ENCODE results near the gene RGL3. TPM values are rescaled to one million over a fixed set of nuclear protein-coding genes. Genes with fewer than 3 reads are reported as not detected.
"Not testable (repeated sequence)": the region's sequence is repeated elsewhere in the genome, so short reads cannot be mapped to it uniquely, and the experiment has no call there.

The RGL3 gene
- total RNA-seq, 1 experiment from 2014 or later, result 4.2 TPM

GRCh38 chr19:11361771-11362731 is 57.1 kb downstream of the RGL3 start:
- DNase-seq (ENCODE audit: low read depth), result no peak

DNA sequence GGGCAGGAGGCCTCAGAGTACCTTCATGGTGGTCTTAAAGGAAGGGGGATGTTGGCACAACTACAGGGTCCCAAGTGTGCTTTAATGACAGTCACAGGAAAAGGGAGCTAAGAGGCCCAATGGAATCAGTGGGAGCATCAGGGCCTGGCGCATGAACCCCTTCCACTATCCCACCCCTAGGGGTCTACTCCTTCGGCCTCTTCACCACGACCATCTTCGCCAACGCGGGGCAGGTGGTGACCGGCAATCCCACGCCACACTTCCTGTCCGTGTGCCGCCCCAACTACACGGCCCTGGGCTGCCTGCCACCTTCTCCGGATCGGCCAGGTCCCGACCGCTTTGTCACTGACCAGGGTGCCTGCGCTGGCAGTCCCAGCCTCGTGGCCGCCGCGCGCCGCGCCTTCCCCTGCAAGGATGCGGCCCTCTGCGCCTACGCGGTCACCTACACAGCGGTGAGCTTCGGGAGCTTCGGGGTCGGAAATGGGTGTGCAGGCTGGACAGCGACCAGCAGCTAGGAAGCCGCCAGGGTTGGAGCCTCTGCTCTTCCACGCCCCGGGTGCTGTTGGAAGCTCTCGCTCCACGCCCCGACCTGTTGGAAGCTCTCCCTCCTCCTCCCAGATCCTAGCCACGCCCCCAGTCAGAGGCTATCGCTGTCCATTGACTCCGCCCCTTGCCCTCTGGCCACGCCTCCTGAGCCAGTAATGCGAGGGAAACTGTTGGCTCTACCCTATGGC is 57.9 kb downstream of the RGL3 start:
- DNase-seq (ENCODE audit: low read depth), result no peak

DNA sequence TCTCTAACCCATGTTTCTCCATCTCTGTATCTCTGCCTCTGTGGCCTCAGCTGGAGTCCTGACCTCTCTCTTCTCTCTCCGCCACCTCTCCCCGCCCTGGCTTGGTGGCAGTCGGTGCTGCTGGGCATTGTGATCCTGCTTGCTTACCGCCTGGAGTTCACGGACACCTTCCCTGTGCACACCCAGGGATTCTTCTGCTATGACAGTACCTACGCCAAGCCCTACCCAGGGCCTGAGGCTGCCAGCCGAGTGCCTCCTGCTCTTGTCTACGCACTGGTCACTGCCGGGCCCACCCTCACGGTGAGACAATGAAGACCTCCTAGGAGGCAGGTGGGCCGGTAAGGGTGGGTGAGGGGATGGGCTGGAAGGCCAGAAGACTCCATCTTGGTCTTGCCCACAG is 59.7 kb downstream of the RGL3 start:
- no peak for DNase-seq (ENCODE audit: low read depth)

DNA sequence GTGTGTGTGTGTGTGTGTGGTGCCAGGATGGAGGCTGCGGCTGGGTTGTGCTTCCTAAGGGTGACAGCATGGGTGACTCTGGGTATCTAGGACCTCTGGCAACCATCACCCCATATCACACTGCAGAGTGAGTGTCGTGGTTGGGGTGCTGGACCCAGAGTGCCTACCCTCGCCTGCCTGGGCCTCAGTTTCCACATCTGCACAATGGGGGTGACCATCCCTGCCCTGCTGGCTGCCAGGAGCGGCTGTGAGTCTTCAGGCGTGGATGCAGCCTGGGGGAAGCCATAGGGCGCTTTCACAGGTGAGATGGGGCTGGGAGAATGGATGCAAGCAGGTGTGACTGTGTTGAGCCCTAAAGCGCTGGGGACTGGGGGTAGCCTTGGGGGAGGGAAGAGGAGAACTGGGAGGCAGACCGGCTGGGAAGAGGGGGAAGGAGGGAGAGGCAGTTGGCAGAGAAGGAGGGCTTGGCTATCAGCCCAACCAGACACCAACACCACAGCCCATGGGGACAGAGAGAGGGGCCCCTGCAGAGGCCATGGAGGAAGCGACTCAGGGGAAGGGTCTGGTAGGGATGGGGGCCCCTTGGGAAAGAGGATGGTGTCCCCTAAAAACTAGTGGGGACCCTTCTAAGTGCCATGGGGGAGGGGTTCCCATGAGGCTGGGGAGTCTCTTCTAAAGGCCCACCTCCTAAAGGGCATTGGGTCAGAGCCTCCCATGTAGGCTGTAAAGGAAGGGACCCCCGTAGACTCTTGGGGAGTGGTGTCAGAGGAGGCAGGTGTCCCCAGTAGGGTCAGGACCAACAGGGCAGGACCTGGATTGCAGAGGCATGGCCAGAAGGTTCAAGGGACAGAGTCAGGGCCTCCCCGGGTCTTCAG is 62.2 kb downstream of the RGL3 start:
- DNase-seq (ENCODE audit: low read depth), result no peak

DNA sequence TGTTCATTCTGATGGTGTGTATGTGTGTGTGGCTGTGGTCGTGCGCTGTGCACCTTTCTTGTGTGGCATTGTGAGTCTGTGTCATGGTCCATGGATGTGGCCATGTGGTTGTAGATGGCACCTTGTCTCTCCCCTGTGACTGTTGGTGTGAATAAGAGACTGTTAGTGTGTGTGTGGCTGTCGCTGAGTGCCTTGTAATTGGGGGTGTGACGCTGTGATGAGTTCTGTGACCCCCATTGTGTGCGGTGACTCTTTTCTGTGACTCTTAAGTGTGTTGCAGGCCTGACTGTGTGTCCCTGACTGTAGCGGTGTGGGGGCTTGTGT is 63.1 kb downstream of the RGL3 start:
- no peak for DNase-seq (ENCODE audit: low read depth)

DNA sequence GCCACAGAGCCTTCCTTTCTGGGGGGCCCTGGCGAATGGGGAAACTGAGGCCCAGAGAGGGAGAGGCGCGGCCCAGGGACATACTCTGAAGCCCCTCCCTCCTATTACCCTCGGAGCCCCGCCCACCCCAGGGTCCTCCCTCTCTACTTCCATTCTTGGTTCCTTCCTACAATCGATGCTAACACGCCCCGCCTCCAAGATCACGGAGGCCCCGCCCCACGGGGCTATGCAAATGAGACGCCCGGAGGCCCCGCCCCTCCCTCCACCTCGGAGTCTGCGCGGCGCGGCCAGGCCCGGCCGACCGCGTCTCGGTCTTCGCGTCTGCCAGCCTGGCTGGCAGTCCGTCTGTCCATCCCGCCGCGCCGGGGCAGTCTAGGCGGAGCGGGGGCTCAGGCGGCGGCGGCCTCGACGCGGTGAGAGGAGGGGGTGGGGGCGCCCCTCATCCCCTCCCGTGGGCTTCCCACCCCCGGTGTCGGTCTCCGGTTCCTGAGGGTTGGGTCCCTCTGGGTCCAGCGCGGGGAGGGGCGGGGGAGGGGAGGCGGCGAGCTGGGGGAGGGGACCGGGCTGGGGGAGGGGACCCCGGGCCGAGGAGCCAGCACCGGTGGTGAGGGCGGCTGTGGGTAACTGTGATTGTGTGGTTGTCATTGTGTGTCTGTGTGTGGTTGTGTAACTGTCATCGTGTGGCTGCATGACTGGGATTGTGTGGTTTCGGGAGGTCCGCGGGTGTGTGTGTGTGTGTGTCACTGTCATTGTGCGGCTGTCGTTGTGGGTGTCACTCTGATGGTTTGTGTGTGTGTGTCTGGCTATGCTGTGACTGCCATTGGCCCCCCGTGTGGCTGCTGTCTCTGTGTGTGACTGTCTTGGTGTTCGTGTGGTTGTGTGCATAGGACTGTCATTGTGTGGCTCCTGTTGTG is 63.7 kb downstream of the RGL3 start, which contains the start of gene PLPPR2:
Gene PLPPR2, plus strand, starts transcription at position 273 of the 914 bp plus-strand sequence. CDS start 2,242 bp downstream, outside the sequence.
- DNase-seq (ENCODE audit: low read depth), result peak; percentile 86

DNA sequence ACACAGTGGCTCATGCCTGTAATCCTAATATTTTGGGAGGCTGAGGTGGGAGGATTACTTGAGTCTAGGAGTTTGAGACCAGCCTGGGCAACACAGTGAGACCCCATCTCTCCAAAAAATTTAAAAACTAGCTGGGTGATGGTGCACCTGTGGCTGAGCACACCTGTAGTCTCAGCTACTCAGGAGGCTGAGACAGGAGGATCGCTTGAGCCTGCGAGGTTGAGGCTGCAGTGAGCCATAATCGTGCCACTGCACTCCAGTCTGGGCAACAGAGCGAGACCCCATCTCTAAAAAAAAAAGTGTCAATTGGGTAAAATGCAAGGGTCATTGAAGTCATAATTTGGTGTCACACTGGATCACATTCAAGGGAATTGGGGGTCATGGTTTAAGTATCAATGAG is 65.0 kb downstream of the RGL3 start:
- DNase-seq (ENCODE audit: low read depth), result not testable (repeated sequence)

DNA sequence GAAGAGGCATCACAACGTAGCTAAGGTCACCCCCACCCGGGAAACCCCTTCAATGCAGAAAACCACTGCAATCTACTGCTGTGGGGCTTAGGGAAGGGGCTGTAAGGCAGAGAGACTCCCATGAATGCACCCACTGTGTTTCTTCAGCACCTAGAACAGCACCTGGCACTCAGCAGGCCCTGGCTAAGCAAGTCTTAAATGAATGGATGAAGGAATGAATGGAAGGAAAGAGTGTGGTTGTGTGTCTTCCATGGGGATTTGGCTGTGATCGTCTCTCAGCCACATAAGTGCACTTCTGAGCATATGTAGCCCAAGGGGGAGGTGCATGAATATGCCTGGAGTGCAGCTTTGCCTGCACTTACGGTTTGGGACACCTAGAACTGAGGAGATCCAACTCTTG is 69.9 kb downstream of the RGL3 start:
- no peak for DNase-seq (ENCODE audit: low read depth)

- no peak for DNase-seq (ENCODE audit: low read depth)
These were observed 71.5 kb downstream of the RGL3 start for GRCh38 chr19:11347546-11348039.

- peak; percentile 99 for DNase-seq (ENCODE audit: low read depth)
These were observed 72.8 kb downstream of the RGL3 start, which contains the start of the genes CCDC159 and TMEM205 for GRCh38 chr19:11346104-11346940. CCDC159 (plus strand) TSS chr19:11346519; CDS start chr19:11346607, 88 bp downstream. TMEM205 (minus strand) TSS chr19:11346268; CDS start chr19:11345619, 649 bp downstream.

GRCh38 chr19:11345122-11345803 is 73.9 kb downstream of the RGL3 start:
- DNase-seq (ENCODE audit: low read depth), result no peak

Other genes with a start within 250 kb of the RGL3 start
- 88.9 and 115 TPM in 2 replicates for gene KANK2, start 221.8 kb downstream of the RGL3 start, total RNA-seq (2014; rRNA removed; shearing (Covaris generic))
- gene ANGPTL8, start 179.7 kb downstream of the RGL3 start, total RNA-seq (2014; rRNA removed; shearing (Covaris generic)), result not detected in 2 replicates
- gene DOCK6, start 156.8 kb downstream of the RGL3 start, total RNA-seq (2014; rRNA removed; shearing (Covaris generic)), result 2.5 and 3.2 TPM in 2 replicates
- gene TSPAN16, start 123.2 kb downstream of the RGL3 start, total RNA-seq (2014; rRNA removed; shearing (Covaris generic)), result not detected in 2 replicates
- gene RAB3D, start 79.7 kb downstream of the RGL3 start, total RNA-seq (2014; rRNA removed; shearing (Covaris generic)), result 6.2 and 7.5 TPM in 2 replicates
- 211 and 255 TPM in 2 replicates for gene TMEM205, start 73.0 kb downstream of the RGL3 start, total RNA-seq (2014; rRNA removed; shearing (Covaris generic))
- gene CCDC159, start 72.8 kb downstream of the RGL3 start, total RNA-seq (2014; rRNA removed; shearing (Covaris generic)), result 4.3 and 4.8 TPM in 2 replicates
- gene PLPPR2, start 63.9 kb downstream of the RGL3 start, total RNA-seq (2014; rRNA removed; shearing (Covaris generic)), result 14.1 and 17.3 TPM in 2 replicates
- 2.0 and 3.0 TPM in 2 replicates for gene SWSAP1, start 44.6 kb downstream of the RGL3 start, total RNA-seq (2014; rRNA removed; shearing (Covaris generic))
- 21.2 and 22.9 TPM in 2 replicates for gene EPOR, start 35.0 kb downstream of the RGL3 start, total RNA-seq (2014; rRNA removed; shearing (Covaris generic))
- 2.3 and 3.1 TPM in 2 replicates for gene ODAD3, start 15.8 kb upstream of the RGL3 start, total RNA-seq (2014; rRNA removed; shearing (Covaris generic))
- 88.3 and 94.3 TPM in 2 replicates for gene PRKCSH, start 16.3 kb upstream of the RGL3 start, total RNA-seq (2014; rRNA removed; shearing (Covaris generic))
- not detected in 2 replicates for gene ELAVL3, start 61.7 kb upstream of the RGL3 start, total RNA-seq (2014; rRNA removed; shearing (Covaris generic))
- gene ZNF653, start 86.5 kb upstream of the RGL3 start, total RNA-seq (2014; rRNA removed; shearing (Covaris generic)), result 5.9 and 6.0 TPM in 2 replicates
- gene ECSIT, start 109.8 kb upstream of the RGL3 start, total RNA-seq (2014; rRNA removed; shearing (Covaris generic)), result 47.9 and 51.2 TPM in 2 replicates
- gene CNN1, start 119.5 kb upstream of the RGL3 start, total RNA-seq (2014; rRNA removed; shearing (Covaris generic)), result 0.96 and 3.0 TPM in 2 replicates
- 62.6 and 108 TPM in 2 replicates for gene ELOF1, start 139.9 kb upstream of the RGL3 start, total RNA-seq (2014; rRNA removed; shearing (Covaris generic))
- 1.7 and 2.1 TPM in 2 replicates for gene ACP5, start 158.3 kb upstream of the RGL3 start, total RNA-seq (2014; rRNA removed; shearing (Covaris generic))
- gene ZNF627, start 178.2 kb upstream of the RGL3 start, total RNA-seq (2014; rRNA removed; shearing (Covaris generic)), result 16.6 and 17.3 TPM in 2 replicates

All from RPMI7951 (cell line).